ENCODE results near the gene PURA.

DNA sequence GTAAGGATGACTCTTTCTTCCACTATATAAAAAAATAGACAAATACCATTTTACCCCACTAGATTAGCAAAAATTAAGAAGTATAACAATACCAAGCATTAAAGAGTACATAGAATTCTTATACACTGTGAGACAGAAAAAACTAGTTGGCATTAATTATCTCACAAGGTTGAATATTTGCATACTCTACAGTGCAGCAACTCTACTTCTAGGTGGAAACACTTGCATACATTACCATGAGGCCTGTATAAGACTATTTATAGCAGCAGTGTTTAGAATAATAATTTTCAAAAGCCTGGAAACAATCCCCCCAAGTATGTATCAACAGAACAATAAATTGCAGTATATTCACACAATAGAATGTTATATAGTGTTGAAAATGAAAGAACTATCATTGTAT lies 19.0 kb upstream of the PURA start:
- TF ChIP-seq, protein P1, sequence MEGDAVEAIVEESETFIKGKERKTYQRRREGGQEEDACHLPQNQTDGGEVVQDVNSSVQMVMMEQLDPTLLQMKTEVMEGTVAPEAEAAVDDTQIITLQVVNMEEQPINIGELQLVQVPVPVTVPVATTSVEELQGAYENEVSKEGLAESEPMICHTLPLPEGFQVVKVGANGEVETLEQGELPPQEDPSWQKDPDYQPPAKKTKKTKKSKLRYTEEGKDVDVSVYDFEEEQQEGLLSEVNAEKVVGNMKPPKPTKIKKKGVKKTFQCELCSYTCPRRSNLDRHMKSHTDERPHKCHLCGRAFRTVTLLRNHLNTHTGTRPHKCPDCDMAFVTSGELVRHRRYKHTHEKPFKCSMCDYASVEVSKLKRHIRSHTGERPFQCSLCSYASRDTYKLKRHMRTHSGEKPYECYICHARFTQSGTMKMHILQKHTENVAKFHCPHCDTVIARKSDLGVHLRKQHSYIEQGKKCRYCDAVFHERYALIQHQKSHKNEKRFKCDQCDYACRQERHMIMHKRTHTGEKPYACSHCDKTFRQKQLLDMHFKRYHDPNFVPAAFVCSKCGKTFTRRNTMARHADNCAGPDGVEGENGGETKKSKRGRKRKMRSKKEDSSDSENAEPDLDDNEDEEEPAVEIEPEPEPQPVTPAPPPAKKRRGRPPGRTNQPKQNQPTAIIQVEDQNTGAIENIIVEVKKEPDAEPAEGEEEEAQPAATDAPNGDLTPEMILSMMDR (IDR thresholded peaks at IDR 0.05), result no peak
- TF ChIP-seq EZH2 (IDR thresholded peaks at IDR 0.05; ENCODE audit: borderline replicate concordance, insufficient read depth, low read depth, low read length, poor library complexity, severe bottlenecking), result no peak

All from B cell (primary cell).